ENCODE results near the gene LMNTD1. TPM values are rescaled to one million over a fixed set of nuclear protein-coding genes. Genes with fewer than 3 reads are reported as not detected.
A peak's percentile ranks its signal among the peaks of the same experiment; 100 is the strongest.

Gene LMNTD1
- total and polyA plus RNA-seq, 9 of the 15 experiments (the other 6 are each of a cell fraction or from before 2014, with no cell fraction given): not detected

DNA sequence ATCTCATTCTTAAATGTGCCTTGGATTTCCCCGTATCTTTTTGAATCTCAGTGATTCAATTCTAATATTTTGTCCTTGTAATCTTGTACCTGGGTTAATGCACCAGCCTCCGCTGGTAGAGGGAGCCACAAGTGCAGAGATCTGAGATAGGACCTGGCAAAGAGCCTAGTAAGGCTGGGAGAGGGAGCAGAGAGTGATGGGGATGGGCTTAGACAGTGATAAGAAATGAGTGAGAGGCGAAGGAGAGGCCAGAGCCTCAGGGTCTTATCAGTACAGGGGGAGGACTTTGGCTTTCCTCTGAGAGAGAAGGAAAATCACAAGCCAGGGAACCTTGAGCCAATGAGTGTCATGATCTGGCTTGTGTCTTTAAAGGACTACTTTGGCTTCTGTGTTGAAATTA lies 30.5 kb upstream of the LMNTD1 start (continued):
- TF ChIP-seq SMAD1 (IDR thresholded peaks at IDR 0.05; ENCODE audit: low read depth, low read length, partially characterized antibody) (peak; percentile 22), LEF1 (IDR thresholded peaks at IDR 0.05) (no peak), TARDBP (IDR thresholded peaks at IDR 0.05) (no peak), KAT2B (IDR thresholded peaks at IDR 0.05; ENCODE audit: low read depth, low read length) (no peak), ZNF239 (CRISPR knock-in tag; IDR thresholded peaks at IDR 0.05) (no peak), ZNF354B (CRISPR knock-in tag; IDR thresholded peaks at IDR 0.05) (no peak), TBL1XR1 (IDR thresholded peaks at IDR 0.05; ENCODE audit: low read length in 2 of 2) (no peak), EP400 (IDR thresholded peaks at IDR 0.05) (no peak)
- TF ChIP-seq, protein P1, sequence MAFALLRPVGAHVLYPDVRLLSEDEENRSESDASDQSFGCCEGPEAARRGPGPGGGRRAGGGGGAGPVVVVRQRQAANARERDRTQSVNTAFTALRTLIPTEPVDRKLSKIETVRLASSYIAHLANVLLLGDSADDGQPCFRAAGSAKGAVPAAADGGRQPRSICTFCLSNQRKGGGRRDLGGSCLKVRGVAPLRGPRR (CRISPR knock-in tag; IDR thresholded peaks at IDR 0.05): no peak
- TF ChIP-seq, protein P2, sequence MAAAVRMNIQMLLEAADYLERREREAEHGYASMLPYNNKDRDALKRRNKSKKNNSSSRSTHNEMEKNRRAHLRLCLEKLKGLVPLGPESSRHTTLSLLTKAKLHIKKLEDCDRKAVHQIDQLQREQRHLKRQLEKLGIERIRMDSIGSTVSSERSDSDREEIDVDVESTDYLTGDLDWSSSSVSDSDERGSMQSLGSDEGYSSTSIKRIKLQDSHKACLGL (CRISPR knock-in tag; IDR thresholded peaks at IDR 0.05; ENCODE audit: borderline replicate concordance, poor library complexity, severe bottlenecking): no peak
- TF ChIP-seq, protein P3, sequence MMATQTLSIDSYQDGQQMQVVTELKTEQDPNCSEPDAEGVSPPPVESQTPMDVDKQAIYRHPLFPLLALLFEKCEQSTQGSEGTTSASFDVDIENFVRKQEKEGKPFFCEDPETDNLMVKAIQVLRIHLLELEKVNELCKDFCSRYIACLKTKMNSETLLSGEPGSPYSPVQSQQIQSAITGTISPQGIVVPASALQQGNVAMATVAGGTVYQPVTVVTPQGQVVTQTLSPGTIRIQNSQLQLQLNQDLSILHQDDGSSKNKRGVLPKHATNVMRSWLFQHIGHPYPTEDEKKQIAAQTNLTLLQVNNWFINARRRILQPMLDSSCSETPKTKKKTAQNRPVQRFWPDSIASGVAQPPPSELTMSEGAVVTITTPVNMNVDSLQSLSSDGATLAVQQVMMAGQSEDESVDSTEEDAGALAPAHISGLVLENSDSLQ (IDR thresholded peaks at IDR 0.05): peak; percentile 68

DNA sequence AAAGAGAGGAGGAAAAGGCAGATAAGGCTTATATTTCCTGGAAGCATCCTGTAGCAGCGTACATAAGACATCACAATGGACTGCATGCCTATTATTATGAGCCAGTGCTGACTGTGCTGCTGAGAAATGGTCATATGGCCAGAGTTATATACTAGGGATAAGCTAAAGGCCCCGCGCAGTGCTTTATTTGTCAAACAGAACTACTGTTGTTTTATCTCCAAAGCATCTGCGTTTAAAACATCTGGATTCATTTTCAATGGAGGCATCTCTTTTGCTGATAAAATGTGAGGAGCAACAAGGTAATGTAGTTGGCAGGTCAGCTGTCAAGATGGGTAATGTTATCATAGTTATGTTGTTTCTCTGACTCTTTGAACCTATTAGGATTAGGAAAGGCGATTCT lies 28.0 kb upstream of the LMNTD1 start:
- H3K4me1 ChIP-seq (replicated peaks in 1 of 2; ENCODE audit: control insufficient read depth in 2 of 2, insufficient read depth in 2 of 2, low read length in 2 of 2): no peaks in the 10 kb centered on the region
- no peaks in the 10 kb centered on the region for H3K9me3 ChIP-seq (replicated peaks; ENCODE audit: control insufficient read depth, insufficient read depth, low read depth, low read length)
- no peak overlapping the region for H3K4me3 ChIP-seq
- ChIA-PET POLR2A (no interaction called here), CTCF (ENCODE audit: low intra/inter-chr PET ratio) (no interaction called here)
- FAIRE-seq (no peak), ATAC-seq (no peak), DNase-seq (ENCODE audit: extremely low read depth in 1 of 4, low spot score in 3 of 4) (no peak)
- H3K36me3 ChIP-seq (ENCODE audit: control insufficient read depth, insufficient read depth, low read length): no peaks in the 10 kb centered on the region
- no peak overlapping the region for H3K4me2 ChIP-seq (ENCODE audit: insufficient read depth, low read length)
- no peak overlapping the region for H3K27ac ChIP-seq (ENCODE audit: extremely low read depth, low read depth, low read length)
- H3K9ac ChIP-seq (ENCODE audit: insufficient read depth in 1 of 2, low read depth in 2 of 2, low read length in 2 of 2): no peak overlapping the region
- H2AFZ ChIP-seq (ENCODE audit: low read depth, low read length): no peak overlapping the region
- no peaks in the 10 kb centered on the region for H4K20me1 ChIP-seq (replicated peaks; ENCODE audit: control insufficient read depth, insufficient read depth, low read length)
- H3K27me3 ChIP-seq (ENCODE audit: control insufficient read depth in 2 of 2, insufficient read depth in 2 of 2, low read length in 2 of 2): no peaks in the 10 kb centered on the region
- 0% methylated on average over 5 of the region's 5 CpGs for WGBS (ENCODE audit: insufficient coverage, low coverage, missing lambda C conversion rate)
- H3K79me2 ChIP-seq (ENCODE audit: control insufficient read depth, insufficient read depth, low read length): no peaks in the 10 kb centered on the region
- intact Hi-C loops (cut with micrococcal nuclease): no loop called here
- no peaks in the 10 kb centered on the region for H3K9me1 ChIP-seq (ENCODE audit: control insufficient read depth, insufficient read depth, low read length)
- in situ Hi-C loops (cut with MboI): no loop called here
- no TSS peak for BruUV-seq (replicated peaks)
- TF ChIP-seq, protein P4, sequence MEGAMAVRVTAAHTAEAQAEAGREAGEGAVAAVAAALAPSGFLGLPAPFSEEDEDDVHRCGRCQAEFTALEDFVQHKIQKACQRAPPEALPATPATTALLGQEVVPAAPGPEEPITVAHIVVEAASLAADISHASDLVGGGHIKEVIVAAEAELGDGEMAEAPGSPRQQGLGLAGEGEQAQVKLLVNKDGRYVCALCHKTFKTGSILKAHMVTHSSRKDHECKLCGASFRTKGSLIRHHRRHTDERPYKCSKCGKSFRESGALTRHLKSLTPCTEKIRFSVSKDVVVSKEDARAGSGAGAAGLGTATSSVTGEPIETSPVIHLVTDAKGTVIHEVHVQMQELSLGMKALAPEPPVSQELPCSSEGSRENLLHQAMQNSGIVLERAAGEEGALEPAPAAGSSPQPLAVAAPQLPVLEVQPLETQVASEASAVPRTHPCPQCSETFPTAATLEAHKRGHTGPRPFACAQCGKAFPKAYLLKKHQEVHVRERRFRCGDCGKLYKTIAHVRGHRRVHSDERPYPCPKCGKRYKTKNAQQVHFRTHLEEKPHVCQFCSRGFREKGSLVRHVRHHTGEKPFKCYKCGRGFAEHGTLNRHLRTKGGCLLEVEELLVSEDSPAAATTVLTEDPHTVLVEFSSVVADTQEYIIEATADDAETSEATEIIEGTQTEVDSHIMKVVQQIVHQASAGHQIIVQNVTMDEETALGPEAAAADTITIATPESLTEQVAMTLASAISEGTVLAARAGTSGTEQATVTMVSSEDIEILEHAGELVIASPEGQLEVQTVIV (CRISPR knock-in tag; IDR thresholded peaks at IDR 0.05; ENCODE audit: borderline replicate concordance): no peak
- TF ChIP-seq FOXJ2 (tag; IDR thresholded peaks at IDR 0.05) (no peak), SAFB2 (IDR thresholded peaks at IDR 0.05; ENCODE audit: borderline replicate concordance, low read depth, low read length, severe bottlenecking) (no peak)
- TF ChIP-seq, protein P5, sequence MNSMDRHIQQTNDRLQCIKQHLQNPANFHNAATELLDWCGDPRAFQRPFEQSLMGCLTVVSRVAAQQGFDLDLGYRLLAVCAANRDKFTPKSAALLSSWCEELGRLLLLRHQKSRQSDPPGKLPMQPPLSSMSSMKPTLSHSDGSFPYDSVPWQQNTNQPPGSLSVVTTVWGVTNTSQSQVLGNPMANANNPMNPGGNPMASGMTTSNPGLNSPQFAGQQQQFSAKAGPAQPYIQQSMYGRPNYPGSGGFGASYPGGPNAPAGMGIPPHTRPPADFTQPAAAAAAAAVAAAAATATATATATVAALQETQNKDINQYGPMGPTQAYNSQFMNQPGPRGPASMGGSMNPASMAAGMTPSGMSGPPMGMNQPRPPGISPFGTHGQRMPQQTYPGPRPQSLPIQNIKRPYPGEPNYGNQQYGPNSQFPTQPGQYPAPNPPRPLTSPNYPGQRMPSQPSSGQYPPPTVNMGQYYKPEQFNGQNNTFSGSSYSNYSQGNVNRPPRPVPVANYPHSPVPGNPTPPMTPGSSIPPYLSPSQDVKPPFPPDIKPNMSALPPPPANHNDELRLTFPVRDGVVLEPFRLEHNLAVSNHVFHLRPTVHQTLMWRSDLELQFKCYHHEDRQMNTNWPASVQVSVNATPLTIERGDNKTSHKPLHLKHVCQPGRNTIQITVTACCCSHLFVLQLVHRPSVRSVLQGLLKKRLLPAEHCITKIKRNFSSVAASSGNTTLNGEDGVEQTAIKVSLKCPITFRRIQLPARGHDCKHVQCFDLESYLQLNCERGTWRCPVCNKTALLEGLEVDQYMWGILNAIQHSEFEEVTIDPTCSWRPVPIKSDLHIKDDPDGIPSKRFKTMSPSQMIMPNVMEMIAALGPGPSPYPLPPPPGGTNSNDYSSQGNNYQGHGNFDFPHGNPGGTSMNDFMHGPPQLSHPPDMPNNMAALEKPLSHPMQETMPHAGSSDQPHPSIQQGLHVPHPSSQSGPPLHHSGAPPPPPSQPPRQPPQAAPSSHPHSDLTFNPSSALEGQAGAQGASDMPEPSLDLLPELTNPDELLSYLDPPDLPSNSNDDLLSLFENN (IDR thresholded peaks at IDR 0.05; ENCODE audit: low read depth in 2 of 2, low read length in 2 of 2): no peak

Measured in K562 (cell line).